Measurements from ENCODE around the gene FOXL2.

FOXL2 gene

DNA sequence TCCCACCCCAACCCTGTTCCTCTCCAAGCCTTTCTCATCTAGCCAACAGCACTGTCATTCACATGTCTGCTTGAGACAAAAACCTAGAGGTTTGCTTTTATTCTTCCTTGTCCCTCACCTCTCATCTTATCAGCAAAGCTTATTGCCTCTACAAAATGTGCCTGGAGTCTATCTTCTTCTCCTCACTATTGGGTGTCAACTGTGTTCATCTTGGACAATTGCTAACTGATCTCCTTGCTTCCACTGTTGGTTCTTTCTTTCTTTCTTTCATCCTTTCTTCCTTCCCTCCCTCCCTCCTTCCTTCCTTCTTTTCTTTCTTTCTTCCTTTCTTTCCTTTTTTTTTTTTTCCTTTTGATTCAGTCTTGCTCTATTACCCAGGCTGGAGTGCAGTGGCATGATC, 48.2 kb downstream of the FOXL2 start:
- Histone ChIP-seq H3K4me2 (ENCODE audit: low read length) (no peak overlapping the region), H3K27ac (ENCODE audit: low read depth, low read length) (no peak overlapping the region), H3K4me3 (ENCODE audit: low read length) (no peak overlapping the region), H3K79me2 (ENCODE audit: control insufficient read depth, low read length) (no peaks in the 10 kb centered on the region), H3K9me2 (replicated peaks; ENCODE audit: control insufficient read depth, low read length) (no peaks in the 10 kb centered on the region), H3K27me3 (ENCODE audit: control insufficient read depth, low read length) (no peaks in the 10 kb centered on the region), H4K20me1 (ENCODE audit: control insufficient read depth, insufficient read depth, low read depth, low read length) (no peaks in the 10 kb centered on the region), H3K4me1 (ENCODE audit: control insufficient read depth, low read length) (no peaks in the 10 kb centered on the region), H3K9me3 (ENCODE audit: control insufficient read depth, insufficient read depth, low read length) (no peaks in the 10 kb centered on the region), H3K36me3 (ENCODE audit: control insufficient read depth, low read length) (no peaks in the 10 kb centered on the region), H3F3A (ENCODE audit: control insufficient read depth, insufficient read depth) (no peaks in the 10 kb centered on the region)
- TF ChIP-seq, protein P1, sequence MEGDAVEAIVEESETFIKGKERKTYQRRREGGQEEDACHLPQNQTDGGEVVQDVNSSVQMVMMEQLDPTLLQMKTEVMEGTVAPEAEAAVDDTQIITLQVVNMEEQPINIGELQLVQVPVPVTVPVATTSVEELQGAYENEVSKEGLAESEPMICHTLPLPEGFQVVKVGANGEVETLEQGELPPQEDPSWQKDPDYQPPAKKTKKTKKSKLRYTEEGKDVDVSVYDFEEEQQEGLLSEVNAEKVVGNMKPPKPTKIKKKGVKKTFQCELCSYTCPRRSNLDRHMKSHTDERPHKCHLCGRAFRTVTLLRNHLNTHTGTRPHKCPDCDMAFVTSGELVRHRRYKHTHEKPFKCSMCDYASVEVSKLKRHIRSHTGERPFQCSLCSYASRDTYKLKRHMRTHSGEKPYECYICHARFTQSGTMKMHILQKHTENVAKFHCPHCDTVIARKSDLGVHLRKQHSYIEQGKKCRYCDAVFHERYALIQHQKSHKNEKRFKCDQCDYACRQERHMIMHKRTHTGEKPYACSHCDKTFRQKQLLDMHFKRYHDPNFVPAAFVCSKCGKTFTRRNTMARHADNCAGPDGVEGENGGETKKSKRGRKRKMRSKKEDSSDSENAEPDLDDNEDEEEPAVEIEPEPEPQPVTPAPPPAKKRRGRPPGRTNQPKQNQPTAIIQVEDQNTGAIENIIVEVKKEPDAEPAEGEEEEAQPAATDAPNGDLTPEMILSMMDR (IDR thresholded peaks at IDR 0.05; ENCODE audit: low read depth, low read length, poor library complexity, severe bottlenecking): no peak
- TF ChIP-seq EZH2phosphoT487 (IDR thresholded peaks at IDR 0.05; ENCODE audit: borderline replicate concordance, low read length): no peak

DNA sequence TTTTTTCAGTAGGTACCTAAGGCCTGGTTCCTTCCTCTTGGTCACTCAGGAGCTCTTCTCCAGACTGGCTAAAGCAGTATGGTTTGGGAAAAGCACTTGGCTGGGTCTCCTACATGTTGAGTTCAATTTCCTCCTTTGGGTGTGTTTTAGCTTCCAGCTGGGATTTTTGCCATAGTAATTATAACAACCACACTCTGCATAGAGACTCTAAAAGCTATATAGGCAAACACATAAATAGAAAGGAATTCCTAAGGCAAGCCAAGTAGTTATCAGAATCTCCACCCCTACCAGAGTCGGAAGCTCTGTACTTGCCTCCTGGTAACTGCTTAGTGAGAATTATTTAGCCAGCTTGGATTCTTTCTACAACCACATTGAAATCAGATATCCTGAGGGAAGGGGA, 48.6 kb downstream of the FOXL2 start:
- no peaks in the 10 kb centered on the region for H4K20me1 ChIP-seq (ENCODE audit: control insufficient read depth, insufficient read depth, low read depth, low read length)
- no peaks in the 10 kb centered on the region for H3K4me1 ChIP-seq (ENCODE audit: control insufficient read depth, low read length)
- H3K9me3 ChIP-seq (ENCODE audit: control insufficient read depth, insufficient read depth, low read length): no peaks in the 10 kb centered on the region
- H3K27me3 ChIP-seq (ENCODE audit: control insufficient read depth, low read length): no peaks in the 10 kb centered on the region
- H3F3A ChIP-seq (ENCODE audit: control insufficient read depth, insufficient read depth): no peaks in the 10 kb centered on the region
- TF ChIP-seq, protein P1 (IDR thresholded peaks at IDR 0.05; ENCODE audit: low read depth, low read length, poor library complexity, severe bottlenecking): no peak
- no peak for TF ChIP-seq EZH2phosphoT487 (IDR thresholded peaks at IDR 0.05; ENCODE audit: borderline replicate concordance, low read length)
- H3K4me2 ChIP-seq (ENCODE audit: low read length): no peak overlapping the region
- H3K36me3 ChIP-seq (ENCODE audit: control insufficient read depth, low read length): no peaks in the 10 kb centered on the region
- no peak overlapping the region for H3K4me3 ChIP-seq (ENCODE audit: low read length)
- no peak overlapping the region for H3K27ac ChIP-seq (ENCODE audit: low read depth, low read length)
- no peaks in the 10 kb centered on the region for H3K79me2 ChIP-seq (ENCODE audit: control insufficient read depth, low read length)
- H3K9me2 ChIP-seq (replicated peaks; ENCODE audit: control insufficient read depth, low read length): no peaks in the 10 kb centered on the region

Data from DOHH2 (cell line).